ENCODE measurements around the gene NOL3.
A peak's percentile ranks its signal among the peaks of the same experiment; 100 is the strongest.
"Not testable (repeated sequence)": the region's sequence is repeated elsewhere in the genome, so short reads cannot be mapped to it uniquely, and the experiment has no call there.

NOL3 gene
- total RNA-seq, result 3.3 to 10.5 (median 5.7) reads per million in 17 experiments

DNA sequence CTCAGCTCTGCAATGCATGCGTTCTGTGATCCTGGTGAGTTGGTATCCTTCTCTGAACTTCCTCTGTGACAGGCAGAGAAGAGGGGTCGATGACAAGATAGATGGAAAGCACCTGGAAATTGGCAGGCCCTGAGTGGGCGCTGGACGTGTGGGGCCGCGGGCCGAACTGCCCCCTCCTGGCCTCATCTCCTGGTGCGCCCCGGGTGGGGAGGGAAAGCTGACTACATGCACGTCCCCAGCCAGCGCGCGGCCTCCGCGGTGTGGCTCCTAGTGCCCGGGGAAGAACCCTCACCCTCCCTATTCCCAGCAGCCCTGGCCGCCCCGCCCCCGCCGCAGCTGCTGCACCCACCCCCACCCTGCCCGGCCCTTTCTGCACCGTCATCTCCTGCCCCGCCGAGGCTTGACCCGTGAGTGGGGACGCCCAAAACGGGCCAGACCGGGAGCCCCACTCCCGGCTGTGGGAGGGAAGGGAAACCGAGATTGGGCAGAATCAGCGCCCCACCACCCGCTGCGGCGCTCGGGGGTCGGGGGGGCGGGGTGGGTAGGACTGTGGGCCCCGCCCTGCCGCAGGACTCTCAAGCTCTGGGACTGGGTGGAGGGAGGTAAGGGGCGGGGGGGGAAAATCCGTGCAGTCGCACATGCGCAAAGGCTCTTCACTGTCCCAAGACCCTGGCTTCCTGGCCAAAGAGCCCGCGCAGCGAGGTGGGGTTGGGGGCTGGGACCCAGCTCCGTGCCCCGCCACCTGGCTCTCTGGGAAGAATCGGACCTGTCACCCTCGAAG lies at the start of gene NOL3:
Gene NOL3, plus strand, starts transcription at position 371 of the 781 bp plus-strand sequence.
- peak; percentile 71 to 90 (median 84) for DNase-seq

DNA sequence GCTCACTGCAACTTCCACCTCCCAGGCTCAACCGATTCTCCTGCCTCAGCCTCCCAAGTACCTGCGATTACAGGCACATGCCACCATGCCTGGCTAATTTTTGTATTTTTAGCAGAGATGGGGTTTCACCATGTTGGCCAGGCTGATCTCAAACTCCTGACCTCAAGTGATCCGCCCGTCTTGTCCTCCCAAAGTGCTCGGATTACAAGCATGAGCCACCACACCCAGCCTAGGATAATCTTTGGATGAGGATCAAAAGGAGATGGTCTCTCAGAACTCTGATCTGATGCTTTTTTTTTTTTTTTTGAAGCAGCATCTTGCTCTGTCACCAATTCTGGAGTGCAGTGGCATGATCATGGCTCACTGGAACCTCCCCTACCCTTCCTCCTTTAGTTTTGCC lies 47.5 kb upstream of the NOL3 start:
- DNase-seq, result not testable (repeated sequence)

- DNase-seq, result no peak
Measured at GRCh38 chr16:67128417-67128816, 41.9 kb upstream of the NOL3 start.

DNA sequence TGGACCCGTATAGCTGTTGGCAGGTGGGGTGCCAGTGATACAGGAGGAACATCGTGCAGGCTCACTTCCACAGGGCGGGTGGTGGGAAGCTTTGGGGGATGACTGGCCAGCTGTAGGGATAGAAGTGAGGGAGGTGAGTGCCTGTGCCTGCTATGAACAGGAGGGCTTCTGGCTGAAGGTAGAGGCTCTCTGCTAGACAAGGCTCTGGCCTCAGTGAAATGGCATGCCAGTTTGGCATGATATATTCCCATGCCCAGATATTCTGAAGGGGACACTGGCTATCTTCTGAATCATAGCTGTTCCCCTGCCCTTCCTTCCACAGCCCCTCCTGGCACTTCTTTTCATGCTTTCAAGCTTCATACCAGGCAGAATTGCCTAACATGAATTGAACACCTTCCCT lies 41.5 kb upstream of the NOL3 start:
- no peak for DNase-seq

- DNase-seq, result no peak
Measured at GRCh38 chr16:67129422-67129821, 40.9 kb upstream of the NOL3 start.

GRCh38 chr16:67137605-67138004 lies 32.7 kb upstream of the NOL3 start:
- no peak for DNase-seq

DNA sequence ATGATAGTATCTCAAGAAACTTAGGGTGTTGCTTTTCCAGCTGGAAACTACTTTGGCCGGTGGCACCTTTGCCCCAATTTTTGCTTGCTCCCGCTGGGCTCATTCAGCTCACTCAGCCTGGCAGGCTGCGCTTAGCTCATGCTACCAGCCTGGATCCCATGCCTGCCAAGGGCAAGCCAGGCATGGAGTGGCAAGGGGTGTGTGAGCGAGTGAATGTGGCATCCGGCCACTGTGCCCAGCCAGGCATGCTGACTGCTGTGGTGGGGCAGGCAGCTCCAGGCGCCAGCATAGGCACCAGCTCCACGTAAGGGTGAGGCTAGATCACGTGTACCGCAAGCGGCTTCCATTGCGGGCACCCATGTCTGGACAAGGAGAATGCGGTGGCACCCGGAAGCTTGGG lies 28.9 kb upstream of the NOL3 start:
- DNase-seq, result no peak

DNA sequence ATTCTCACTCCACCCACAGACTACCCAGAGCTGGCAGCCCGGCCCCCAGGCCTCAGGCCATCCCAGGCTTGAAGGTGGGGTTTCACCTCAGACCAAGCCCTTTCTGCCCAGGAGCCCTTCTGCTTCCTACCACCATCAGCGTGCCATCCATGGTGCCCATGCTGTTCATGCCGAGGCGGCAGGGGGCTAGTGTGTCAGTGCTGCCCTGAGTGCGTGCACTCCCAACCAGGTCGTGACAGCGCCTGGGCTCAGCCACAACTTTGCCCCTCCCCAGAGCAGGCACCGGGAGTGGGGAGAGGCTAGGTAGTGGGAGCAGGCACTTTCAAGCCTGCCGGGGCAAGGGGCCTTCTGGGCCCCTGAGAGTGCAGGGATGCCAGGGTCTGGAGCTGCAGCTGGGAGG lies 28.0 kb upstream of the NOL3 start:
- no peak for DNase-seq

DNA sequence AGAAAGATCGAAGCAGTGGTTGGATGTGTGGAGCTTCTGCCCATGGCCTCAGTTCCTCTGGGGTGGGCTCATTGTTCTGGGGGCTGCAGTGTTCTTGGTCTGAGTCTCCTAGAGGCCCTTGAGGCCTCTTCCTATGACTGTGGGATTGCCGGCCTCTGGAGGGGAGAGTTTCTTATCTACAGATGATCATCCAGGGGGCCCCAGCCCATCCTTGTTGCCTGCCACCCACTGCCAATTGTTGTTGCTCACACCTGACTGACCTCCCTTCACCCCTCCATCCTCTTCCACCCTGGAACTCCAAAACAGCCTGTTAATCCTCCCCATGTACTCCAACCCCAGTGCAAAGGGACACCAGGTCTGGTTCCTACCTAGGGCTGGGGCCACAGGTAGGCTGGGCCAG lies 25.4 kb upstream of the NOL3 start:
- DNase-seq, result no peak

- no peak for DNase-seq
Measured at GRCh38 chr16:67145746-67146145, 24.6 kb upstream of the NOL3 start.

GRCh38 chr16:67146523-67147357 lies 23.6 kb upstream of the NOL3 start:
- no peak for DNase-seq

DNA sequence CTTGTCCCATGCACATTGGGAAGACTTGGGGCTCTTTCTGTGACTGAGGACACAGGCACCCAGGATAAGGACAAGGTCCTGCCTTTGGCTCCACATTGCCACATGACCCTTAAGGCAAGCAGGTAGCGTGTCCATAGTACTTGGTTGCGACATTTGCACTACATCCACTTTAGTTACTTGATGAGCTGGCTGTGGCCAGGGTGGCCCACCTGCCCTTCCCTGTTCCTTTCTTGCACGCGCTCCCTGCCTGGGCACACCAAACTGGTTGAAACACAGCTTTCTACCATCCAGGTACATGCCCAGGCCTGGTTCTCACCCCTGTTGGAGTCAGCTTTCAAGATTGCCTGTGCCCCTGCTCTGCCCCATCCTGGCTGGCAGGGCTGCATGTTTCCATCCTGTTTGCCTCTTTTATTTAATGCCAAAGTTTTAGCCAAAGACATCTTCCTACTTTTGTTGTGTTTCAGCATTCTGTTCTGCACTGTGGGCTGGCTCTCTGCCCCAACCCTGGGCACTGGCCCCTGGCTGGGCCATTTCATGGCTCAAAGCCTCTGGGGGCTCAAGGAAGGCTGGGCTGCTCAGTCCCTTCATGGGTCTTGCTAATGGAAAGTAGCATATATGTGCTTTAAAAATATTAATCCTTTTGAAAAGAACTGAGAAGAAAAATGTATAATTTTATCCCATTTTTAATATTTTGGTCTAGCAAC lies 22.7 kb upstream of the NOL3 start:
- no peak for DNase-seq

DNA sequence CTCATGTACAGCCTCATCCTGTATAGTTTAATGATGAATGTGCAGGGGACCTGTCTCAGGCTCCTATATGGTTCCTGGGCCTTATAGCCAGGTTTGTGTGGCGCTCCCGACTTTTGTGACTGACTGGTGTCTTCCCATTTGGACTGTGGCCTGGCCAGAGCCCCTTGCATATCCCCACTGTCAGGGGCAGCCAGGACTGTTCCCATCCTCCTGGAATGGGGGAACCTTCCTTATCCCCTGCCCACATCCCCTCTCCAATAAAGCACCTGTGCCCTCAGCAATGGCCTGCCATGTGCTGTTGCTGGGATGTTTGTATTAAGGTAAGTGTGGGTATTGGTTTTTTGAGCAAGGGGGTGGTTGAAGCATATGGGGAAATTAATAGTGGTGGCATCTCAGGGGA lies 22.1 kb upstream of the NOL3 start:
- no peak for DNase-seq

- no peak for DNase-seq
Measured at GRCh38 chr16:67148656-67149275, 21.6 kb upstream of the NOL3 start.

DNA sequence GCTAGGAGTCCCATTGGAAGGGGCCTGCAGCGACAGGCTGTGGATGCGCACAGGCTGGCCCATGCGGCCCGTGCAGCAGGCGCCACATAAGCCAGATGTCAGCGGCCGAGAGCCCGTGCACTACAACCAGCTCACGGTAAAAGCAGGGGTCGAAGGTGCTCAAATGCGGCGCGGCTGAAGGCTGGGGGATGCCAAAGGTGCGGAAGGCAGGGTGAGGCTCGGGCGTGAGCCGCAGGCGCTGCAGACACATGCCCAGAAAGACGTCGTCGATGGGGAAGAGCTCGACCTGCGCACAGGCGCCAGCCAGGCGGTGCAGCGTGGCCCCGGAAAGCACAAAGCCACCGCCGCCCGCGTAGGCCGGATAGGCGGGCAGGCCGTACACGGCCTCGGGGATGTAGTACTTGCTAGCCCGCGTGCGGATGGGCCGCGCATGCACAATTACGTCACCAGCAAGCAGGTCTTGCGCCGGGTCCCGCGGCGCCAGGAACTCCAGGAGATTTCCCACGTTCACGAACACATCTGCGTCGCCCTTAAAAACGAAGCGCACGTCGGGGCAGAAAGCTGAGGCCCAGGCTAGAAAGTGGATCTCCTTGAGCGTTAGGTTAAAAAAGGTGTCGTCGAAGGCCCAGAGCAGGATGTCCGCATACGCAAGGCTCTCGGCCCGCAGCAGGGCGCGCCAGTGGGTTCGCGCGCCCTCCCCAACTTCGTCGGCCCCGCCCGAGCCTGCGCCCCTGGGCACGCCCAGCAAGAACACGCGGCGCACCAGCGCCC lies 20.9 kb upstream of the NOL3 start:
- no peak for DNase-seq

DNA sequence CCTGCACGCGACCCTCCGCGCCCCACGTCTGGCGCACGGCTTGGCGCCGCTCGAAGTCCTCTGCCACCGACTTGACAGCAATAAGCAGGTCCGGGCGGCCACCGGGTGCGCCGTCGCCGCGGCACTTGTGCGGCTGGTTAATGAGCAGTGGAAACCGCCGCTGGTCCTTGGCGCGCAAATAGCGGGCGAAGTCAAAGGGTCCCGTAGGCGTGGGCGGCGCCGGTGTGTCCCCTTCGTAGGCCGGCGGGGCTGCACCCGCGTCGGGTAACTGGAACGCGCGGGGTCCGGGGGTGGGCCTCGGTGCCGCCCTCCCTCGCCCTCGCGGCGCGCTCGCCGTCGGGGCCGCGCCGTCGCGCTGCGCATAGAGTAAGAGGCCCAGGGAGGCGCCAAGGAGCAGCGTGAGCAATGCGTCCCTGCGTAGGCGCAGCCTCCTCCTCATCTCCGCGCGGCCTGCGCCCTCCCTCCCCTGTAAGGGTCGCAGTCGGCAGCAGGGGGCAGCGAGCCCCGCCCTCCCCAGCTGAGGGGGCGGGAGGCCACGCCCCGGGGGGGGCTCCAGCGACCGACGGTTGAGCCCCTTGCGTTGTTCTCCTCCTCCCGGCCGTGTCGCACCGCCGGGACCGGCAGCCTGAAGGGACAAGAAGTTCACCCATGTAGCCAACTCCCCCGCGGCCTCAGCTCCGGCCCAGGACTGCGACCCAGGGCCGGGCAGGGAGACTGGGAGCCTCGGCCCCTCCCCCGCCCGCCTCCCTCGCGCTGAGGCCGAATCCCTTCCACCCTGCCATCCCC lies 20.1 kb upstream of the NOL3 start:
- peak in 3 of 4 experiments; percentile 45 to 70 (median 61) for DNase-seq

DNA sequence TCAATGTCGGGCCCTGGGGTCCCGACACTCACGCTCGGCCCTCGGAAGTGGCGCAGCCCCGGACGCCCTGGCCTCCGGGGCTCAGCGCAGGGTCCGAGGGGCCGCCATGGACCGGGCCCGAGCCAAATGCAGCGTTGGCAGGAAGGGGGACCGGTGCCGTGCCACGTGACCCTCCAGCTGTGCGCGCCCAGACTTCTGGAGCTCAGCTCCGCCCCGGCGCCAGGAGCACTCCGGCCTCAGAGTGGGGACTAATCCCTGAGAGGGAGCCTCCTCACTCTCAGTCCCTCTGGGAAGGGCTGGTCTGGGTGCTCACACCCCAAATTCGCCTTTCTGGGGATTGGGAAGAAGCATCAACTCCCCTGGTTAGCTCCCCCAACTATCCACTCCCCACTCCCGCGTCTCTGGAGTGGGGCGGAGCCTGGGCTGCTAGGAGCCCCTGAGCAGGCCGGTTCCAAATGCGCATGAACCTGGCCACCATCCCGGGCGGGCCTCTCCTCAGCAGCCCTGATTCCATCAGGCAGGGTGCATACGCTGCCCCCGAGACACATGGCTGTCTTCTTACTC lies 19.4 kb upstream of the NOL3 start, which contains the start of gene B3GNT9:
Gene B3GNT9, minus strand, starts transcription at position 166 of the 564 bp plus-strand sequence. CDS start 513 bp downstream, outside the sequence.
- DNase-seq, result peak in 3 of 4 experiments; percentile 38 to 53 (median 43)

GRCh38 chr16:67151431-67152097 lies 18.8 kb upstream of the NOL3 start:
- peak in 1 of 4 experiments; percentile 17 for DNase-seq

- no peak for DNase-seq
Measured at GRCh38 chr16:67154578-67155294, 15.6 kb upstream of the NOL3 start.
